Stimulated activated CD8-positive, alpha-beta memory T cell treated with anti-CD3 and anti-CD28 coated beads, Interleukin-15, amount 100 ng/mL, for 1 hour (primary cell): ENCODE data around the gene SOAT2.

ENCODE experiments used
- DNase-seq: peaks from one replicate; pipeline ENCODE4 v3.0.0-alpha.2; 2020; ENCODE audit warnings: low read depth

Gene SOAT2, protein sequence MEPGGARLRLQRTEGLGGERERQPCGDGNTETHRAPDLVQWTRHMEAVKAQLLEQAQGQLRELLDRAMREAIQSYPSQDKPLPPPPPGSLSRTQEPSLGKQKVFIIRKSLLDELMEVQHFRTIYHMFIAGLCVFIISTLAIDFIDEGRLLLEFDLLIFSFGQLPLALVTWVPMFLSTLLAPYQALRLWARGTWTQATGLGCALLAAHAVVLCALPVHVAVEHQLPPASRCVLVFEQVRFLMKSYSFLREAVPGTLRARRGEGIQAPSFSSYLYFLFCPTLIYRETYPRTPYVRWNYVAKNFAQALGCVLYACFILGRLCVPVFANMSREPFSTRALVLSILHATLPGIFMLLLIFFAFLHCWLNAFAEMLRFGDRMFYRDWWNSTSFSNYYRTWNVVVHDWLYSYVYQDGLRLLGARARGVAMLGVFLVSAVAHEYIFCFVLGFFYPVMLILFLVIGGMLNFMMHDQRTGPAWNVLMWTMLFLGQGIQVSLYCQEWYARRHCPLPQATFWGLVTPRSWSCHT

DNA sequence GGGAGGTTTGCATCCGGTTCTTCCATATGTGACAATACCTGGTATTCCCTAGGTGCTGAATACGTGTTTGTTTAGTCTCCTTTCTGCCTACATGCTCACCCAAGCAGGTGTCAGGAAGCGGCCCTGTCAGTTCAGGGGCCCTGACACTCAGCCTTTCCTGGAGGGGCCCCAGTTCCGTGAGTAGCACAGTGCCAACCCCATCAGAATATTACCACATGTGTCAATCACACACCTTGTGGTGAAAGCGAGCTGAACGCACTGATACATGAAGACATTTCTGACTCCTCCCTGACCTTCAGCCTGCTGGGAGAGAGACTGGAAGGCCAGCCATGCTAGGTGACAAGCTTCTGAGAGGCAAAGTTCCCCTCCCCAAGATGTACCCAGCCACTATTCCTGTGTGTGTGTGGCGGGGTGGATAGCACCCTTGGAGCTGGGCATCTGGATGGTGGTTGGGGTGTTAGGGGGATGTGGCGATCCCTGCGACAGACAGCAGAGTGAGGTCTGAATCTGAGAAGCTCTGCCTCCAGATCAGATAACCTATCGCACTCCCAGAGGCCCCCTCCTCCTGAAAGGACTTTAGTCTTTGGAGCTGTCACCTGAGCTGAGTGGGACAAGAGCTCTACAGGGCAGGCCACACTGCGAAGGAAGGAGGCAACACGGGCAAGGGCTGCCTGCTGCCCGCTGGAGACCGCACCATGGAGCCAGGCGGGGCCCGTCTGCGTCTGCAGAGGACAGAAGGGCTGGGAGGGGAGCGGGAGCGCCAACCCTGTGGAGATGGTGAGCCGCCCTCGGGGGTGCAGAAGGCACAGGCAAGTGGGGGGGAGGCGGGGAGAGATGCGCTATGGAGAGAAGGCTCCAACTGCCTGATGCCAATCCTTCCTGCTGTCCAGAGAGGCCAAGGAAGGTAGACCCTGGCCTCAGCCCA, at the start of gene SOAT2:
SOAT2 (plus strand) TSS at position 604 of the 925 bp plus-strand sequence; CDS start at position 696, 92 bp downstream.
- no peak for DNase-seq

DNA sequence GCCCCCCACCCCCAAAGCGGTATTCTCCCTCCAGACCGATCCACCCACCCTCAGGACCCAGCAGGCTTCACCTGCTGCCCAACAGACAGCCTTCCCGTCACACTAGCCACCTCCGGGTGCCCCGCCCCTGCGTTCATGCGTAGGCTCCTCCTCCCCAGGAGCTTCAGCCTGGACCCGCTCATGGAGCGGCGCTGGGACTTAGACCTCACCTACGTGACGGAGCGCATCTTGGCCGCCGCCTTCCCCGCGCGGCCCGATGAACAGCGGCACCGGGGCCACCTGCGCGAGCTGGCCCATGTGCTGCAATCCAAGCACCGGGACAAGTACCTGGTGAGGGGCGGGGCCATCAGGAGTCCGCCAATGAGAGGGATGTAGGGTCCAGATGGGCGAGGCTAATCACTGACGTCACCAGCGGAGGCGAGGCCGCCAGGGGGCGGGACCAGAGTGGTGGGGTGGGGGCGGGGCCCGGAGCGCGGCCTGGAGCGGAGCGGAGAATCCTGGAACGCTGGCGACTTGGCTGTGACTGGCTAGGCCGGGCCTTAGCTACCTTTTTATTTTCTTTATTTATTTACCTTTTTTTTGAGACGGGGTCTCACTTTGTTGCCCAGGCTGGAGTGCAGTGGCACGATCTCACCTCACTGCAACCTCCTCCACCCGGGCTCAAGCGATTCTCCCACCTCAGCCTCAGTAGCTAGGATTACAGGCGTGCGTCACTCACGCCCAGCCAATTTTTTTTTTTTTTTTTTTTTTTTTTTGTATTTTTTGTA, 49.0 kb upstream of the SOAT2 start:
- peak; percentile 91 for DNase-seq

DNA sequence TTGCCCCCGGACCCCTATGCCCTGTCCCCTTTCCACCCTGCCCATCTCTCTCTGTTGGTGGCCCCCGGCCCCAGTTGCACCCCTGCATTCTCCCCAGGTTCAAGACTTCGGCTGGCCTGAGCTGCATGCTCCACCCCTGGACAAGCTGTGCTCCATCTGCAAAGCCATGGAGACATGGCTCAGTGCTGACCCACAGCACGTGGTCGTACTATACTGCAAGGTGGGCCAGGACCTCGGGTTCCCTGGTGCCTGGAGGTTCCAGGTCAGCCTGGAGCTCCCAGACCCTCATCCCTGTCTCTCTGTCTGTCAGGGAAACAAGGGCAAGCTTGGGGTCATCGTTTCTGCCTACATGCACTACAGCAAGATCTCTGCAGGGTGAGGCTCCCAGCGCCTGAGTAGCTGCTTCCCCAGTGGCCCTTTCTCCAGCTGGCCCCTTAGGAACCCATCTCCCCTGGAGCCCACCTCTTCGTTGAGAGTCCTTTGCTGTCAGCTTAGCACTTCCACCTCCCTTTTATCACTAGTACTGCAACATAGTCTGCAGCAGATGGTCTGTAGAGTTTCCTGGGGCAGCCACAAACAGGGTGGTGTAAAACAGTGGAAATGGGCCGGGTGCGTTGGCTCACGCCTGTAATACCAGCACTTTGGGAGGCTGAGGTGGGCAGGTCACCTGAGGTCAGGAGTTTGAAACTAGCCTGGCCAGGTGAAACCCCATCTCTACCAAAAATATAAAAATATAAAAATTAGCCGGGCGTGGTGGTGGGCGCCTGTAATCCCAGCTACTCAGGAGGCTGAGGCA, 47.6 kb upstream of the SOAT2 start:
- no peak for DNase-seq

GRCh38 chr12:53056296-53056695, 47.0 kb upstream of the SOAT2 start:
- no peak for DNase-seq

DNA sequence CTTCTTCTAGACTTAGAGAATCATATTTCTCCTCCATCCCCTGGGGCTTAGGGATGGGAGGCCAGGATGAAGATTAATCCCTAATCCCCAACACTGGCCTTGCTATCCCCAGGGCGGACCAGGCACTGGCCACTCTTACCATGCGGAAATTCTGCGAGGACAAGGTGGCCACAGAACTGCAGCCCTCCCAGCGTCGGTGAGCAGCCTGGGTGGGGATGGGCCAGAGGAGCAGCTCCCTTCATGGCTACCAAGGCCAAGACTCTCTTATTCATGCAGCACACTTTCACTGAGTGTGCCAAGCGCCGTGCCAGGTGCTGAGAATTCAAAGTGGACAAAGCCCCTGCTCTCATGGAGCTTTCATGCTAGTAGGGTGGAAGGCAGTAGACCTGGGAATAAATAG, 46.4 kb upstream of the SOAT2 start:
- DNase-seq, result no peak

GRCh38 chr12:53057816-53058500, 45.3 kb upstream of the SOAT2 start:
- DNase-seq, result no peak

DNA sequence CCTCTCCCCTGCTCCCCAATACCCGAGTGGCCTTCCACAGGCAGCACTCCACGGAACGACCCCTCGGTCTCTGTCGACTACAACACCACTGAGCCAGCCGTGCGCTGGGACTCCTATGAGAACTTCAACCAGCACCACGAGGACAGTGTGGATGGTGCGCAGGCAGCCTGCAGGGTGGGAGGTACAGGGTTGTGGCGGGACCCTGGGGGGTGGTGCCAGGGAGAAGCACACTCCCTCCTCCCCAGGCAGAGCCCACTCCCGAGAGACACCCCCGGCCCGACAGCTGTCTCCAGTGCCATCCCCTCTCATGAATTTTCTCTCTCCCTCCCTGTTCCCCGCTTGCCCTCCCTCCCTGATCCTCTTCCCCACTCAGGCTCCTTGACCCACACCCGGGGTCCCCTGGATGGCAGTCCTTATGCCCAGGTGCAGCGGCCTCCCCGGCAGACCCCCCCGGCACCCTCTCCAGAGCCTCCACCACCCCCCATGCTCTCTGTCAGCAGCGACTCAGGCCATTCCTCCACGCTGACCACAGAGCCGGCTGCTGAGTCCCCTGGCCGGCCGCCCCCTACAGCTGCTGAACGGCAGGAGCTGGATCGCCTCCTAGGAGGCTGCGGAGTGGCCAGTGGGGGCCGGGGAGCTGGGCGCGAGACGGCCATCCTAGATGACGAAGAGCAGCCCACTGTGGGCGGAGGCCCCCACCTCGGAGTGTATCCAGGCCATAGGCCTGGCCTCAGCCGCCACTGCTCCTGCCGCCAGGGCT, 44.4 kb upstream of the SOAT2 start:
- no peak for DNase-seq

DNA sequence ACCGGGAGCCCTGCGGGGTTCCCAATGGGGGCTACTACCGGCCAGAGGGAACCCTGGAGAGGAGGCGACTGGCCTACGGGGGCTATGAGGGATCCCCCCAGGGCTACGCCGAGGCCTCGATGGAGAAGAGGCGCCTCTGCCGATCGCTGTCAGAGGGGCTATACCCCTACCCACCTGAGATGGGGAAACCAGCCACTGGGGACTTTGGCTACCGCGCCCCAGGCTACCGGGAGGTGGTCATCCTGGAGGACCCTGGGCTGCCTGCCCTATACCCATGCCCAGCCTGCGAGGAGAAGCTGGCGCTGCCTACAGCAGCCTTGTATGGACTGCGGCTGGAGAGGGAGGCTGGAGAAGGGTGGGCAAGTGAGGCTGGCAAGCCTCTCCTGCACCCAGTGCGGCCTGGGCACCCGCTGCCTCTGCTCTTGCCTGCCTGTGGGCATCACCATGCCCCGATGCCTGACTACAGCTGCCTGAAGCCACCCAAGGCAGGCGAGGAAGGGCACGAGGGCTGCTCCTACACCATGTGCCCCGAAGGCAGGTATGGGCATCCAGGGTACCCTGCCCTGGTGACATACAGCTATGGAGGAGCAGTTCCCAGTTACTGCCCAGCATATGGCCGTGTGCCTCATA, 43.7 kb upstream of the SOAT2 start:
- DNase-seq, result no peak

DNA sequence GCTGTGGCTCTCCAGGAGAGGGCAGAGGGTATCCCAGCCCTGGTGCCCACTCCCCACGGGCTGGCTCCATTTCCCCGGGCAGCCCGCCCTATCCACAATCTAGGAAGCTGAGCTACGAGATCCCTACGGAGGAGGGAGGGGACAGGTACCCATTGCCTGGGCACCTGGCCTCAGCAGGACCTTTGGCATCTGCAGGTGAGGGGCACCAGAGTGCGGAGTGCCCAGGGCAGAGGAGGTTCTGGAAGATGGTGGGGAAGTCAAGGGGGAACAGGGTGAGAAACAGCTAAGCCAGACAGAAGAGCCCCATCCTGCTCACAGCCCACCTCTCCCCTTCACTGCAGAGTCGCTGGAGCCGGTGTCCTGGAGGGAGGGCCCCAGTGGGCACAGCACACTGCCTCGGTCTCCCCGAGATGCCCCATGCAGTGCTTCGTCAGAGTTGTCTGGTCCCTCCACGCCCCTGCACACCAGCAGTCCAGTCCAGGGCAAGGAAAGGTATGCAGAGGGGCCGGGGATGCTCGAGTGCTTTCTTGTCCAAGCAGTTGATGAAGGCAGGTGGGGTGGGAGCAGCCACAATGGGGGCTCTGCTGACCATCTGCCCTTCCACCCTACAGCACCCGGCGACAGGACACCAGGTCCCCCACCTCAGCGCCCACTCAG, 43.1 kb upstream of the SOAT2 start:
- no peak for DNase-seq

GRCh38 chr12:53060721-53061276, 42.5 kb upstream of the SOAT2 start:
- no peak for DNase-seq

- no peak for DNase-seq
Observed at GRCh38 chr12:53061404-53062010, 41.8 kb upstream of the SOAT2 start.

GRCh38 chr12:53062011-53062961, 41.0 kb upstream of the SOAT2 start:
- no peak for DNase-seq

- DNase-seq, result no peak
Observed at GRCh38 chr12:53062977-53063707, 40.1 kb upstream of the SOAT2 start.

DNA sequence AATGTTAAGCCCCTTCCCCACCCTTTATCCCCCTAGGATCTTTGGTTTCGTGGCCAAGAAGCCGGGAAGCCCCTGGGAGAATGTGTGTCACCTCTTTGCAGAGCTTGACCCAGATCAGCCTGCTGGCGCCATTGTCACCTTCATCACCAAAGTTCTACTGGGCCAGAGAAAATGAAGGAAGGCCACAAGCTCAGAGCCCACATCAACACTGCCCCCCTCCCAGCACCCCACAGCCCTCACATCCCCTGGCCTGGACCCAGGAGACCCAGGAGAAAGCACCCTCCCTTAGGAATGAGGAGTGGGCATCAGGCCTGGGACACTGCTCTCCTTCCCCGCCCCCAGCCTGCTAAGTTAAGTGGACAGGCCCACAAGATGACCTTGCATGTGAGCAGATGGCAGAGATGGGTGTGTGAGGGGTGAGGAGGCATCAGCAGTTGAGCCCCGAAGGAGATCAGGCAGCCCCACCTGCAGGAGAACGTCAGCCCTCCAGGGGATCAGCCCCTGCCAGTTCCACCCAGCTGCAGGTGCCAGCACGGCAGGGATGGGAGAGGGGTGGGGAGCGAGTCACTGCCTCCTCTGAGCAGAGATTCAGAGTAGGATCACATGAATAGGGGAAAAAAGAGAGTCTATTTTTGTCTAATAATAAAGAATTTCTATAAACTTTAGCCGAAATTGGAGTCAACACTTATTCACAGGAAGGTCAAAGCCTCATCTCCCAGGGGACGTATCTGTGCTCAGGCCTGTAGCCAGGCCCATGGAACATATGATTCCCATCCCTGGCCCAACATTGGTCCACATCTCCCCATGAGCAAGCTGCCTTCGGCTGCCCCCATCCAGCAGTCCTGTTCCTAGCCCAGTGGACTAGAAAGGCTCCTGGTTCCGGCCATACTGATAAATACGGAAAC, 39.3 kb upstream of the SOAT2 start:
- no peak for DNase-seq
